Measurements from ENCODE around the gene SLC2A4RG. TPM values are rescaled to one million over a fixed set of nuclear protein-coding genes. Genes with fewer than 3 reads are reported as not detected.

The SLC2A4RG gene
- total and polyA plus RNA-seq, 2 of the 13 experiments (the other 11 are each of a cell fraction or from before 2014, with no cell fraction given), result 91.4 to 95.9 TPM

DNA sequence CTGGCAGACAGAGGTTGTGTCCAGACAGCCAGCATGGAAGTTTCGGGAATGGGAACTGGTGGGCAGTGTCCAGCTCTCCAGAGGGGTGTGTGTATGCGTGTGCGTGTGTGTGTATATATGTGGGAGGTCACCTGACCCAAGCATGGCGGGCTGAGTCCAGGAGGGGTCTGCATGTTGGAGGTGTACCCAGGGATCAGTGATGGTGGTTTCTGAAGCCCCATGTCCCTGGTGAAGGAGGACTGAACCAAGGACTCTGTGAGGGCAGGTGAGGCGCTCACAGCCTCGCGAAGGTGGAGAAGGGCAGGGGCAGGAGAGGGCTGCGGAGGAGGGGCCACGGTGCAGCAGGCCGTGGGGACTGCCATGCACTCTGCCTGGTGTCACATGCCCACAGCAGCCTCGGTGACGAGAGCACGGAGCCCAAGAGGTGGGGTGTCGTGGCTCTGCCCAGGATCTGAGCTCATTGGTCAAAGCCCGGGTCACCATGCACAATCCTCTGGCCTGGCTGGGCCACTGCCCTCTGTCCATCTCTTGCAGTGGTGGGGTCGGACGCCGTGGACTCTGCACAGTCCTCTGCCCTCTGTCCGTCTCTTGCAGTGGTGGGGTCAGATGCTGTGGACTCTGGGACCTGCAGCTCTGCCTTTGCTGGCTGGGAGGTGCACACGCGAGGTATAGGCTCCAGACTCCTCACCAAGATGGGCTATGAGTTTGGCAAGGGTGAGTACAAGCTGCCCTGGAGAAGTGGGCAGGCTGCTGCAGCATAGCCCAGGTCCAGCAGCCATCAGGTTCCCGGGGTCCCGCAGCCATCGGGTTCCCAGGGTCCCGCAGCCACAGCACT lies 5.2 kb upstream of the SLC2A4RG start (continued):
- TF ChIP-seq, protein P1, sequence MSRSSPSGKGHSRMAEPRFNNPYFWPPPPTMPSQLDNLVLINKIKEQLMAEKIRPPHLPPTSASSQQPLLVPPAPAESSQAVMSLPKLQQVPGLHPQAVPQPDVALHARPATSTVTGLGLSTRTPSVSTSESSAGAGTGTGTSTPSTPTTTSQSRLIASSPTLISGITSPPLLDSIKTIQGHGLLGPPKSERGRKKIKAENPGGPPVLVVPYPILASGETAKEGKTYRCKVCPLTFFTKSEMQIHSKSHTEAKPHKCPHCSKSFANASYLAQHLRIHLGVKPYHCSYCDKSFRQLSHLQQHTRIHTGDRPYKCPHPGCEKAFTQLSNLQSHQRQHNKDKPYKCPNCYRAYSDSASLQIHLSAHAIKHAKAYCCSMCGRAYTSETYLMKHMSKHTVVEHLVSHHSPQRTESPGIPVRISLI (CRISPR knock-in tag; IDR thresholded peaks at IDR 0.05; ENCODE audit: borderline replicate concordance), result no peak
- TF ChIP-seq ZNF234 (CRISPR knock-in tag; conservative IDR thresholded peaks at IDR 0.05) (no peak), BRD4 (CRISPR knock-in tag; IDR thresholded peaks at IDR 0.05) (no peak), HES4 (CRISPR knock-in tag; IDR thresholded peaks at IDR 0.05; ENCODE audit: borderline replicate concordance) (no peak), HNF4A (CRISPR knock-in tag; IDR thresholded peaks at IDR 0.05) (peak; percentile 97), CREB1 (IDR thresholded peaks at IDR 0.05) (no peak), CREB1 (CRISPR knock-in tag; IDR thresholded peaks at IDR 0.05) (no peak), ZNF772 (CRISPR knock-in tag; IDR thresholded peaks at IDR 0.05) (peak; percentile 60; the same call in 1 of the 2 replicates), ZNF20 (CRISPR knock-in tag; IDR thresholded peaks at IDR 0.05) (no peak), SKI (IDR thresholded peaks at IDR 0.05; ENCODE audit: partially characterized antibody) (peak; percentile 47), TEAD2 (CRISPR knock-in tag; IDR thresholded peaks at IDR 0.05) (no peak), PTBP1 (IDR thresholded peaks at IDR 0.05; ENCODE audit: low read depth, low read length, poor library complexity, severe bottlenecking) (no peak), ZNF510 (CRISPR knock-in tag; IDR thresholded peaks at IDR 0.05; ENCODE audit: low read depth) (no peak), PHF21A (CRISPR knock-in tag; IDR thresholded peaks at IDR 0.05) (0 out of 2 replicates have a peak, but pooled peaks have one; percentile 15), RCOR2 (CRISPR knock-in tag; IDR thresholded peaks at IDR 0.05) (no peak), ZEB1 (IDR thresholded peaks at IDR 0.05; ENCODE audit: insufficient replicate concordance, low read depth) (no peak), NR2F1 (CRISPR knock-in tag; IDR thresholded peaks at IDR 0.05) (peak; percentile 47 to 72; a peak in 3 of 4 replicates), DNMT1 (CRISPR knock-in tag; IDR thresholded peaks at IDR 0.05) (peak; percentile 93; the same call in 1 of the 2 replicates), ZNF761 (CRISPR knock-in tag; conservative IDR thresholded peaks at IDR 0.05) (no peak), BHLHE40 (IDR thresholded peaks at IDR 0.05; ENCODE audit: low read length) (no peak; the same call in 1 of the 2 replicates)
- TF ChIP-seq, protein P2, sequence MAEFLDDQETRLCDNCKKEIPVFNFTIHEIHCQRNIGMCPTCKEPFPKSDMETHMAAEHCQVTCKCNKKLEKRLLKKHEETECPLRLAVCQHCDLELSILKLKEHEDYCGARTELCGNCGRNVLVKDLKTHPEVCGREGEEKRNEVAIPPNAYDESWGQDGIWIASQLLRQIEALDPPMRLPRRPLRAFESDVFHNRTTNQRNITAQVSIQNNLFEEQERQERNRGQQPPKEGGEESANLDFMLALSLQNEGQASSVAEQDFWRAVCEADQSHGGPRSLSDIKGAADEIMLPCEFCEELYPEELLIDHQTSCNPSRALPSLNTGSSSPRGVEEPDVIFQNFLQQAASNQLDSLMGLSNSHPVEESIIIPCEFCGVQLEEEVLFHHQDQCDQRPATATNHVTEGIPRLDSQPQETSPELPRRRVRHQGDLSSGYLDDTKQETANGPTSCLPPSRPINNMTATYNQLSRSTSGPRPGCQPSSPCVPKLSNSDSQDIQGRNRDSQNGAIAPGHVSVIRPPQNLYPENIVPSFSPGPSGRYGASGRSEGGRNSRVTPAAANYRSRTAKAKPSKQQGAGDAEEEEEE (CRISPR knock-in tag; IDR thresholded peaks at IDR 0.05; ENCODE audit: borderline replicate concordance), result no peak
- TF ChIP-seq, protein P3, sequence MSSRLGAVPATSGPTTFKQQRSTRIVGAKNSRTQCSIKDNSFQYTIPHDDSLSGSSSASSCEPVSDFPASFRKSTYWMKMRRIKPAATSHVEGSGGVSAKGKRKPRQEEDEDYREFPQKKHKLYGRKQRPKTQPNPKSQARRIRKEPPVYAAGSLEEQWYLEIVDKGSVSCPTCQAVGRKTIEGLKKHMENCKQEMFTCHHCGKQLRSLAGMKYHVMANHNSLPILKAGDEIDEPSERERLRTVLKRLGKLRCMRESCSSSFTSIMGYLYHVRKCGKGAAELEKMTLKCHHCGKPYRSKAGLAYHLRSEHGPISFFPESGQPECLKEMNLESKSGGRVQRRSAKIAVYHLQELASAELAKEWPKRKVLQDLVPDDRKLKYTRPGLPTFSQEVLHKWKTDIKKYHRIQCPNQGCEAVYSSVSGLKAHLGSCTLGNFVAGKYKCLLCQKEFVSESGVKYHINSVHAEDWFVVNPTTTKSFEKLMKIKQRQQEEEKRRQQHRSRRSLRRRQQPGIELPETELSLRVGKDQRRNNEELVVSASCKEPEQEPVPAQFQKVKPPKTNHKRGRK (CRISPR knock-in tag; IDR thresholded peaks at IDR 0.05), result 0 out of 2 replicates have a peak, but pooled peaks have one; percentile 31
- TF ChIP-seq, protein P4, sequence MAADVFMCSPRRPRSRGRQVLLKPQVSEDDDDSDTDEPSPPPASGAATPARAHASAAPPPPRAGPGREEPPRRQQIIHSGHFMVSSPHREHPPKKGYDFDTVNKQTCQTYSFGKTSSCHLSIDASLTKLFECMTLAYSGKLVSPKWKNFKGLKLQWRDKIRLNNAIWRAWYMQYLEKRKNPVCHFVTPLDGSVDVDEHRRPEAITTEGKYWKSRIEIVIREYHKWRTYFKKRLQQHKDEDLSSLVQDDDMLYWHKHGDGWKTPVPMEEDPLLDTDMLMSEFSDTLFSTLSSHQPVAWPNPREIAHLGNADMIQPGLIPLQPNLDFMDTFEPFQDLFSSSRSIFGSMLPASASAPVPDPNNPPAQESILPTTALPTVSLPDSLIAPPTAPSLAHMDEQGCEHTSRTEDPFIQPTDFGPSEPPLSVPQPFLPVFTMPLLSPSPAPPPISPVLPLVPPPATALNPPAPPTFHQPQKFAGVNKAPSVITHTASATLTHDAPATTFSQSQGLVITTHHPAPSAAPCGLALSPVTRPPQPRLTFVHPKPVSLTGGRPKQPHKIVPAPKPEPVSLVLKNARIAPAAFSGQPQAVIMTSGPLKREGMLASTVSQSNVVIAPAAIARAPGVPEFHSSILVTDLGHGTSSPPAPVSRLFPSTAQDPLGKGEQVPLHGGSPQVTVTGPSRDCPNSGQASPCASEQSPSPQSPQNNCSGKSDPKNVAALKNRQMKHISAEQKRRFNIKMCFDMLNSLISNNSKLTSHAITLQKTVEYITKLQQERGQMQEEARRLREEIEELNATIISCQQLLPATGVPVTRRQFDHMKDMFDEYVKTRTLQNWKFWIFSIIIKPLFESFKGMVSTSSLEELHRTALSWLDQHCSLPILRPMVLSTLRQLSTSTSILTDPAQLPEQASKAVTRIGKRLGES (CRISPR knock-in tag; IDR thresholded peaks at IDR 0.05; ENCODE audit: borderline replicate concordance), result no peak

All from HepG2 (cell line).